Testis (tissue), 2 donors: ENCODE data around the gene GPR176.

Source experiments
- CTCF ChIP-seq, 3 experiments: fragments of 450-650 bp in 2 of 3; fragments of 200-600 bp in 1 of 3; sonication (generic) in 1 of 3; IDR thresholded peaks; one replicate each; pipeline ENCODE4 v1.5.1; 2016 to 2019; ENCODE audit warnings: antibody characterized with exemption in 3 of 3, mild to moderate bottlenecking in 2 of 3, moderate library complexity in 1 of 3
- POLR2A ChIP-seq: fragments of 450-650 bp; IDR thresholded peaks from one replicate; pipeline ENCODE4 v1.6.1; 2017; ENCODE audit warnings: antibody characterized with exemption, mild to moderate bottlenecking, moderate library complexity

GRCh38 chr15:39969002-39969394 lies 48.9 kb upstream of the GPR176 start:
- TF ChIP-seq CTCF (IDR thresholded peaks at IDR 0.05) (no peak), POLR2A (no peak)
